ENCODE results near the gene VPS18. TPM values are rescaled to one million over a fixed set of nuclear protein-coding genes. Genes with fewer than 3 reads are reported as not detected.
A peak's percentile ranks its signal among the peaks of the same experiment; 100 is the strongest.

The VPS18 gene
- total and polyA plus RNA-seq, 2 experiments from 2014 or later: 5.9 to 42.5 TPM

DNA sequence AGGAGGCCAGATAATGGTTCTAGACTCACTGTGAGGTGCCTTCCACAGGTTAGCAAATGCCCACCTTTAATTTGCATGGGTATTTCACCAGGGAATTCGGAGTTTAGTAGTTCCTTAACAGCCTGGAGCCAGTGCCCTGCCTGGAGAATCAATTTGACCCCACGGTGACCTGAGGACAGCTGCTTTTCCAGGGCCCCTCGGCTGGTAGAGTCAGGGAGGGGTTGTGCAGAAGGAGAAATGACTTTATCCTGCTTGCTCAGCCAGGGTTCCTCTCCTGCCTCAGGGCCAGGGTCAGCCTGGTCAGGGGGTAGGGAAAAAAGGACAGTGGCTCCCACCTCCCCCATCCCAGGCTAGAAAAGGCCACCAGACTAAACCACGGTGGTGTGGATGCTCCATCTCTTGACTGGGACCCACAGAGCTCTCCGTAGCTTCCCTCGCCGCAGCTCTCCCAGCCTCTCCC is 46.8 kb downstream of the VPS18 start (continued):
- TF ChIP-seq, protein P1, sequence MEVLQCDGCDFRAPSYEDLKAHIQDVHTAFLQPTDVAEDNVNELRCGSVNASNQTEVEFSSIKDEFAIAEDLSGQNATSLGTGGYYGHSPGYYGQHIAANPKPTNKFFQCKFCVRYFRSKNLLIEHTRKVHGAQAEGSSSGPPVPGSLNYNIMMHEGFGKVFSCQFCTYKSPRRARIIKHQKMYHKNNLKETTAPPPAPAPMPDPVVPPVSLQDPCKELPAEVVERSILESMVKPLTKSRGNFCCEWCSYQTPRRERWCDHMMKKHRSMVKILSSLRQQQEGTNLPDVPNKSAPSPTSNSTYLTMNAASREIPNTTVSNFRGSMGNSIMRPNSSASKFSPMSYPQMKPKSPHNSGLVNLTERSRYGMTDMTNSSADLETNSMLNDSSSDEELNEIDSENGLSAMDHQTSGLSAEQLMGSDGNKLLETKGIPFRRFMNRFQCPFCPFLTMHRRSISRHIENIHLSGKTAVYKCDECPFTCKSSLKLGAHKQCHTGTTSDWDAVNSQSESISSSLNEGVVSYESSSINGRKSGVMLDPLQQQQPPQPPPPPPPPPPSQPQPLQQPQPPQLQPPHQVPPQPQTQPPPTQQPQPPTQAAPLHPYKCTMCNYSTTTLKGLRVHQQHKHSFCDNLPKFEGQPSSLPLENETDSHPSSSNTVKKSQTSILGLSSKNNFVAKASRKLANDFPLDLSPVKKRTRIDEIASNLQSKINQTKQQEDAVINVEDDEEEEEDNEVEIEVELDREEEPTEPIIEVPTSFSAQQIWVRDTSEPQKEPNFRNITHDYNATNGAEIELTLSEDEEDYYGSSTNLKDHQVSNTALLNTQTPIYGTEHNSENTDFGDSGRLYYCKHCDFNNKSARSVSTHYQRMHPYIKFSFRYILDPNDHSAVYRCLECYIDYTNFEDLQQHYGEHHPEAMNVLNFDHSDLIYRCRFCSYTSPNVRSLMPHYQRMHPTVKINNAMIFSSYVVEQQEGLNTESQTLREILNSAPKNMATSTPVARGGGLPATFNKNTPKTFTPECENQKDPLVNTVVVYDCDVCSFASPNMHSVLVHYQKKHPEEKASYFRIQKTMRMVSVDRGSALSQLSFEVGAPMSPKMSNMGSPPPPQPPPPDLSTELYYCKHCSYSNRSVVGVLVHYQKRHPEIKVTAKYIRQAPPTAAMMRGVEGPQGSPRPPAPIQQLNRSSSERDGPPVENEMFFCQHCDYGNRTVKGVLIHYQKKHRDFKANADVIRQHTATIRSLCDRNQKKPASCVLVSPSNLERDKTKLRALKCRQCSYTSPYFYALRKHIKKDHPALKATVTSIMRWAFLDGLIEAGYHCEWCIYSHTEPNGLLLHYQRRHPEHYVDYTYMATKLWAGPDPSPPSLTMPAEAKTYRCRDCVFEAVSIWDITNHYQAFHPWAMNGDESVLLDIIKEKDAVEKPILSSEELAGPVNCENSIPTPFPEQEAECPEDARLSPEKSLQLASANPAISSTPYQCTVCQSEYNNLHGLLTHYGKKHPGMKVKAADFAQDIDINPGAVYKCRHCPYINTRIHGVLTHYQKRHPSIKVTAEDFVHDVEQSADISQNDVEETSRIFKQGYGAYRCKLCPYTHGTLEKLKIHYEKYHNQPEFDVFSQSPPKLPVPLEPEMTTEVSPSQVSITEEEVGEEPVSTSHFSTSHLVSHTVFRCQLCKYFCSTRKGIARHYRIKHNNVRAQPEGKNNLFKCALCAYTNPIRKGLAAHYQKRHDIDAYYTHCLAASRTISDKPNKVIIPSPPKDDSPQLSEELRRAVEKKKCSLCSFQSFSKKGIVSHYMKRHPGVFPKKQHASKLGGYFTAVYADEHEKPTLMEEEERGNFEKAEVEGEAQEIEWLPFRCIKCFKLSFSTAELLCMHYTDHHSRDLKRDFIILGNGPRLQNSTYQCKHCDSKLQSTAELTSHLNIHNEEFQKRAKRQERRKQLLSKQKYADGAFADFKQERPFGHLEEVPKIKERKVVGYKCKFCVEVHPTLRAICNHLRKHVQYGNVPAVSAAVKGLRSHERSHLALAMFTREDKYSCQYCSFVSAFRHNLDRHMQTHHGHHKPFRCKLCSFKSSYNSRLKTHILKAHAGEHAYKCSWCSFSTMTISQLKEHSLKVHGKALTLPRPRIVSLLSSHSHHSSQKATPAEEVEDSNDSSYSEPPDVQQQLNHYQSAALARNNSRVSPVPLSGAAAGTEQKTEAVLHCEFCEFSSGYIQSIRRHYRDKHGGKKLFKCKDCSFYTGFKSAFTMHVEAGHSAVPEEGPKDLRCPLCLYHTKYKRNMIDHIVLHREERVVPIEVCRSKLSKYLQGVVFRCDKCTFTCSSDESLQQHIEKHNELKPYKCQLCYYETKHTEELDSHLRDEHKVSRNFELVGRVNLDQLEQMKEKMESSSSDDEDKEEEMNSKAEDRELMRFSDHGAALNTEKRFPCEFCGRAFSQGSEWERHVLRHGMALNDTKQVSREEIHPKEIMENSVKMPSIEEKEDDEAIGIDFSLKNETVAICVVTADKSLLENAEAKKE (CRISPR knock-in tag; IDR thresholded peaks at IDR 0.05): no peak

DNA sequence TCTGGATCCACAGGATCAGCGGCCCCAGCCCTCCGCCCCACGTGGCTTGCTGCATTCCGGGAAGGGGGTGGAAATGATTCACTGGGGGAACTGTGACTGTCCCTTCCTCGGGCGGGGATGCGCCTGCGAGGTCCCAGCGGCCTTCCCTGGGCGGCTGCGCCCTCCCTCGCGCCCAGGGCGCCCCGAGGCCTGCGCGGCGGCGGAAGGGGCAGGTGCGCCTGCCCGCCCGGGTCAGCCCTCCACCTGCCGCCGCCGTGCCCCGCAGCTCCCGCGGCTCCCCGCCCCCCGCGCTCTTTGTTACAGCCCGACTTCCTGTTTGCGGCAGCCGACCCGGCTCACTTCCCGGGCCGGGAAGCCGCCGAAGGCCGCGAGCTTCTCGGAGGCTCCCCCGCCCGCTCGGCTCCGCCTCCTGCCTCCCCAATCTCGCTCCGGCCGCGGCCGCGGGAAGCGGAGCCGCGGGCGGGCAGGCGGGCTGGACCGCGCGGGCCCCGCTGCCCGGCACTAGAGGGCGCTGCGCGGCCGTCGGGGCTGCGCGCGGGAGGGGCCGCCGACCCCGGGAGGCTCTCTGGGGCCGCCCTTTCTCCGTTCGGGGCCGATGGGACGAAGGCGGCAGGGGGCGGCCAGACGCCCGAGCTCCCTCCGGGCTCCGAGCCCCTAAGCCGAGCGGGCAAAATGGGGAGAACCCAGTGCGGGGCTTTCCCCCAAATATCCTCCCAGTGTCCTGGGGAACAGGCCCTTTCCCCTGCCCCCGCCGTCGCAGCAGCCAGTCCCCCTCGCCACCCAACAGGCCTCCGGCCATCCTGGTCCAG is 47.5 kb downstream of the VPS18 start:
- H3K4me3 Mint-ChIP-seq: peak overlapping the region; percentile 69
- Histone ChIP-seq H3K4me2 (peak overlapping the region; percentile 88), H3K79me2 (replicated peaks; ENCODE audit: insufficient read depth) (no peaks in the 10 kb centered on the region), H3K9me2 (ENCODE audit: insufficient read depth) (no peaks in the 10 kb centered on the region), H3K27ac (ENCODE audit: low read depth) (peak overlapping the region; percentile 66; the same call in 1 of the 2 replicates), H3K36me3 (ENCODE audit: insufficient read depth) (no peaks in the 10 kb centered on the region), H2AFZ (peak overlapping the region; percentile 99), H3F3A (replicated peaks; ENCODE audit: low read depth) (peaks cover 17% of the 10 kb centered on the region), H3K4me1 (ENCODE audit: insufficient read depth) (peaks cover 21% of the 10 kb centered on the region), H3K27me3 (ENCODE audit: insufficient read depth) (peaks cover 24% of the 10 kb centered on the region), H3K4me3 (peak overlapping the region; percentile 71), H4K20me1 (replicated peaks; ENCODE audit: insufficient read depth) (no peaks in the 10 kb centered on the region)
- peaks cover 30% of the 10 kb centered on the region for H3K27me3 Mint-ChIP-seq (ENCODE audit: insufficient read depth, low read depth, poor library complexity)
- no peaks in the 10 kb centered on the region; the same call in 2 of the 3 replicates for H3K36me3 Mint-ChIP-seq (ENCODE audit: low read depth)
- ATAC-seq: peak; percentile 78
- peak; percentile 94 for DNase-seq (ENCODE audit: low spot score)
- H3K27ac Mint-ChIP-seq: peak overlapping the region; percentile 81; the same call in 1 of the 2 replicates
- peaks cover 38% of the 10 kb centered on the region for H3K4me1 Mint-ChIP-seq
- no peaks in the 10 kb centered on the region; the same call in 2 of the 3 replicates for H3K9me3 Mint-ChIP-seq
- TF ChIP-seq NANOG (IDR thresholded peaks at IDR 0.05; ENCODE audit: borderline replicate concordance) (no peak), EZH2 (IDR thresholded peaks at IDR 0.05; ENCODE audit: low read depth, unreplicated experiment) (no peak), STAT1 (IDR thresholded peaks at IDR 0.05; ENCODE audit: unreplicated experiment) (no peak), EZH2phosphoT487 (IDR thresholded peaks at IDR 0.05; ENCODE audit: unreplicated experiment) (no peak), ZNF331 (CRISPR knock-in tag; IDR thresholded peaks at IDR 0.05; ENCODE audit: low read depth) (no peak)
- TF ChIP-seq, protein P2, sequence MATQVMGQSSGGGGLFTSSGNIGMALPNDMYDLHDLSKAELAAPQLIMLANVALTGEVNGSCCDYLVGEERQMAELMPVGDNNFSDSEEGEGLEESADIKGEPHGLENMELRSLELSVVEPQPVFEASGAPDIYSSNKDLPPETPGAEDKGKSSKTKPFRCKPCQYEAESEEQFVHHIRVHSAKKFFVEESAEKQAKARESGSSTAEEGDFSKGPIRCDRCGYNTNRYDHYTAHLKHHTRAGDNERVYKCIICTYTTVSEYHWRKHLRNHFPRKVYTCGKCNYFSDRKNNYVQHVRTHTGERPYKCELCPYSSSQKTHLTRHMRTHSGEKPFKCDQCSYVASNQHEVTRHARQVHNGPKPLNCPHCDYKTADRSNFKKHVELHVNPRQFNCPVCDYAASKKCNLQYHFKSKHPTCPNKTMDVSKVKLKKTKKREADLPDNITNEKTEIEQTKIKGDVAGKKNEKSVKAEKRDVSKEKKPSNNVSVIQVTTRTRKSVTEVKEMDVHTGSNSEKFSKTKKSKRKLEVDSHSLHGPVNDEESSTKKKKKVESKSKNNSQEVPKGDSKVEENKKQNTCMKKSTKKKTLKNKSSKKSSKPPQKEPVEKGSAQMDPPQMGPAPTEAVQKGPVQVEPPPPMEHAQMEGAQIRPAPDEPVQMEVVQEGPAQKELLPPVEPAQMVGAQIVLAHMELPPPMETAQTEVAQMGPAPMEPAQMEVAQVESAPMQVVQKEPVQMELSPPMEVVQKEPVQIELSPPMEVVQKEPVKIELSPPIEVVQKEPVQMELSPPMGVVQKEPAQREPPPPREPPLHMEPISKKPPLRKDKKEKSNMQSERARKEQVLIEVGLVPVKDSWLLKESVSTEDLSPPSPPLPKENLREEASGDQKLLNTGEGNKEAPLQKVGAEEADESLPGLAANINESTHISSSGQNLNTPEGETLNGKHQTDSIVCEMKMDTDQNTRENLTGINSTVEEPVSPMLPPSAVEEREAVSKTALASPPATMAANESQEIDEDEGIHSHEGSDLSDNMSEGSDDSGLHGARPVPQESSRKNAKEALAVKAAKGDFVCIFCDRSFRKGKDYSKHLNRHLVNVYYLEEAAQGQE (IDR thresholded peaks at IDR 0.05; ENCODE audit: unreplicated experiment): no peak
- TF ChIP-seq, protein P3, sequence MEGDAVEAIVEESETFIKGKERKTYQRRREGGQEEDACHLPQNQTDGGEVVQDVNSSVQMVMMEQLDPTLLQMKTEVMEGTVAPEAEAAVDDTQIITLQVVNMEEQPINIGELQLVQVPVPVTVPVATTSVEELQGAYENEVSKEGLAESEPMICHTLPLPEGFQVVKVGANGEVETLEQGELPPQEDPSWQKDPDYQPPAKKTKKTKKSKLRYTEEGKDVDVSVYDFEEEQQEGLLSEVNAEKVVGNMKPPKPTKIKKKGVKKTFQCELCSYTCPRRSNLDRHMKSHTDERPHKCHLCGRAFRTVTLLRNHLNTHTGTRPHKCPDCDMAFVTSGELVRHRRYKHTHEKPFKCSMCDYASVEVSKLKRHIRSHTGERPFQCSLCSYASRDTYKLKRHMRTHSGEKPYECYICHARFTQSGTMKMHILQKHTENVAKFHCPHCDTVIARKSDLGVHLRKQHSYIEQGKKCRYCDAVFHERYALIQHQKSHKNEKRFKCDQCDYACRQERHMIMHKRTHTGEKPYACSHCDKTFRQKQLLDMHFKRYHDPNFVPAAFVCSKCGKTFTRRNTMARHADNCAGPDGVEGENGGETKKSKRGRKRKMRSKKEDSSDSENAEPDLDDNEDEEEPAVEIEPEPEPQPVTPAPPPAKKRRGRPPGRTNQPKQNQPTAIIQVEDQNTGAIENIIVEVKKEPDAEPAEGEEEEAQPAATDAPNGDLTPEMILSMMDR (conservative IDR thresholded peaks at IDR 0.05; ENCODE audit: low read depth in 2 of 2): peak; percentile 6 to 65; a peak in 2 of 4 replicates
